Parathyroid adenoma (tissue), 2 donors: Measurements from ENCODE around the gene DNAJB1.

Source experiments
- H2AFZ ChIP-seq: fragments of 300-600 bp; sonication (generic); one replicate; pipeline ENCODE4 v1.7.0; 2017; ENCODE audit warnings: antibody characterized with exemption, mild to moderate bottlenecking
- H3K27ac ChIP-seq: fragments of 300-600 bp; sonication (generic); one replicate; pipeline ENCODE4 v1.7.0; 2017
- H3K27me3 ChIP-seq: fragments of 300-600 bp; sonication (generic); one replicate; pipeline ENCODE4 v1.7.0; 2017; ENCODE audit warnings: low read length; ENCODE audit not compliant: control insufficient read depth, insufficient read depth
- H3K36me3 ChIP-seq: fragments of 300-600 bp; sonication (generic); one replicate; pipeline ENCODE4 v1.7.0; 2017; ENCODE audit warnings: low read length; ENCODE audit not compliant: control insufficient read depth, insufficient read depth
- H3K4me1 ChIP-seq: fragments of 300-600 bp; sonication (generic); one replicate; pipeline ENCODE4 v1.7.0; 2017; ENCODE audit warnings: control low read depth
- H3K4me2 ChIP-seq: fragments of 300-600 bp; sonication (generic); one replicate; pipeline ENCODE4 v1.7.0; 2017; ENCODE audit warnings: low read length
- H3K4me3 ChIP-seq: fragments of 300-600 bp; sonication (generic); one replicate; pipeline ENCODE4 v1.7.0; 2017; ENCODE audit warnings: low read depth, low read length
- H3K79me2 ChIP-seq: fragments of 300-600 bp; sonication (generic); one replicate; pipeline ENCODE4 v1.7.0; 2017; ENCODE audit warnings: control low read depth
- H3K9ac ChIP-seq: fragments of 300-600 bp; sonication (generic); one replicate; pipeline ENCODE4 v1.7.0; 2017; ENCODE audit warnings: mild to moderate bottlenecking
- H3K9me3 ChIP-seq: fragments of 300-600 bp; sonication (generic); one replicate; pipeline ENCODE4 v1.7.0; 2017; ENCODE audit warnings: low read length; ENCODE audit not compliant: control insufficient read depth
- TF ChIP-seq, protein P1 (sequence below): fragments of 300-600 bp; sonication (generic); IDR thresholded peaks from one replicate; pipeline ENCODE4 v1.7.0; 2017; ENCODE audit warnings: antibody characterized with exemption, mild to moderate bottlenecking
- donor health status: primary hyperparathyroidism.

The DNAJB1 gene

GRCh38 chr19:14550201-14550754, 32.1 kb upstream of the DNAJB1 start:
- H3K27me3 ChIP-seq, result no peaks in the 10 kb centered on the region
- peak overlapping the region; percentile 23 for H2AFZ ChIP-seq
- peak overlapping the region; percentile 73 for H3K27ac ChIP-seq
- no peak overlapping the region for H3K9ac ChIP-seq
- H3K4me2 ChIP-seq, result peak overlapping the region; percentile 48
- H3K4me1 ChIP-seq, result peaks cover 34% of the 10 kb centered on the region
- TF ChIP-seq, protein P1, sequence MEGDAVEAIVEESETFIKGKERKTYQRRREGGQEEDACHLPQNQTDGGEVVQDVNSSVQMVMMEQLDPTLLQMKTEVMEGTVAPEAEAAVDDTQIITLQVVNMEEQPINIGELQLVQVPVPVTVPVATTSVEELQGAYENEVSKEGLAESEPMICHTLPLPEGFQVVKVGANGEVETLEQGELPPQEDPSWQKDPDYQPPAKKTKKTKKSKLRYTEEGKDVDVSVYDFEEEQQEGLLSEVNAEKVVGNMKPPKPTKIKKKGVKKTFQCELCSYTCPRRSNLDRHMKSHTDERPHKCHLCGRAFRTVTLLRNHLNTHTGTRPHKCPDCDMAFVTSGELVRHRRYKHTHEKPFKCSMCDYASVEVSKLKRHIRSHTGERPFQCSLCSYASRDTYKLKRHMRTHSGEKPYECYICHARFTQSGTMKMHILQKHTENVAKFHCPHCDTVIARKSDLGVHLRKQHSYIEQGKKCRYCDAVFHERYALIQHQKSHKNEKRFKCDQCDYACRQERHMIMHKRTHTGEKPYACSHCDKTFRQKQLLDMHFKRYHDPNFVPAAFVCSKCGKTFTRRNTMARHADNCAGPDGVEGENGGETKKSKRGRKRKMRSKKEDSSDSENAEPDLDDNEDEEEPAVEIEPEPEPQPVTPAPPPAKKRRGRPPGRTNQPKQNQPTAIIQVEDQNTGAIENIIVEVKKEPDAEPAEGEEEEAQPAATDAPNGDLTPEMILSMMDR, result no peak
- H3K79me2 ChIP-seq, result peaks cover 65% of the 10 kb centered on the region
- peak overlapping the region; percentile 30 for H3K4me3 ChIP-seq
- H3K9me3 ChIP-seq, result no peaks in the 10 kb centered on the region
- H3K36me3 ChIP-seq, result no peaks in the 10 kb centered on the region

GRCh38 chr19:14545716-14546082, 27.5 kb upstream of the DNAJB1 start:
- peaks cover 67% of the 10 kb centered on the region for H3K79me2 ChIP-seq
- TF ChIP-seq, protein P1, result no peak
- no peak overlapping the region for H3K9ac ChIP-seq
- H3K27me3 ChIP-seq, result no peaks in the 10 kb centered on the region
- no peak overlapping the region for H2AFZ ChIP-seq
- H3K4me1 ChIP-seq, result peaks cover 17% of the 10 kb centered on the region
- no peaks in the 10 kb centered on the region for H3K9me3 ChIP-seq
- peak overlapping the region; percentile 58 for H3K4me2 ChIP-seq
- peak overlapping the region; percentile 50 for H3K27ac ChIP-seq
- no peaks in the 10 kb centered on the region for H3K36me3 ChIP-seq
- H3K4me3 ChIP-seq, result peak overlapping the region; percentile 13

GRCh38 chr19:14544977-14545715, 26.9 kb upstream of the DNAJB1 start:
- H3K4me1 ChIP-seq, result peaks cover 13% of the 10 kb centered on the region
- H3K36me3 ChIP-seq, result no peaks in the 10 kb centered on the region
- no peak overlapping the region for H3K9ac ChIP-seq
- no peaks in the 10 kb centered on the region for H3K27me3 ChIP-seq
- H2AFZ ChIP-seq, result no peak overlapping the region
- H3K79me2 ChIP-seq, result peaks cover 69% of the 10 kb centered on the region
- H3K27ac ChIP-seq, result peak overlapping the region; percentile 50
- no peaks in the 10 kb centered on the region for H3K9me3 ChIP-seq
- TF ChIP-seq, protein P1, result no peak
- peak overlapping the region; percentile 58 for H3K4me2 ChIP-seq
- peak overlapping the region; percentile 13 for H3K4me3 ChIP-seq

DNA sequence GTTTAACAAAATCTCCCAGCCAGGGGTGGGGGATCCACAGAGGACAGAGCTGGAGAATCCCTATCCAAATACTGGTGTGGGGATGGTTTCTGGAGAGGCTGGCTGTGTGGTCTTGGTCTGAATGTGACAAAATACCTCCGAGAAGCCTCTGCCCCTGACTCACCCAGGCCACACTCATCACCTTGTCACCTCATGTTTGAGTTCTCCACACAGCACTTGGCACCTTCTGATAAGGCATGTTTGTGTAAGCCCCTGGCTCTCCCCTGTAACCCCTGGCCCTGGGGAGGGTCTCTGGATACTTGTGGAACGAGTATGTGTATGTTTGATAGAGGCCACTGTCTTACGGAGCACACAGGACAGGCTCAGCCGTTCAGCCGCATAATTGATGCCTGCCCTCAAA, 25.9 kb upstream of the DNAJB1 start:
- no peak overlapping the region for H3K4me2 ChIP-seq
- peaks cover 76% of the 10 kb centered on the region for H3K79me2 ChIP-seq
- H2AFZ ChIP-seq, result no peak overlapping the region
- H3K27me3 ChIP-seq, result no peaks in the 10 kb centered on the region
- no peak overlapping the region for H3K9ac ChIP-seq
- H3K36me3 ChIP-seq, result no peaks in the 10 kb centered on the region
- peaks cover 10% of the 10 kb centered on the region for H3K4me1 ChIP-seq
- H3K9me3 ChIP-seq, result no peaks in the 10 kb centered on the region
- no peak overlapping the region for H3K4me3 ChIP-seq
- TF ChIP-seq, protein P1, result no peak
- no peak overlapping the region for H3K27ac ChIP-seq
